ENCODE results near the gene HCN3.

DNA sequence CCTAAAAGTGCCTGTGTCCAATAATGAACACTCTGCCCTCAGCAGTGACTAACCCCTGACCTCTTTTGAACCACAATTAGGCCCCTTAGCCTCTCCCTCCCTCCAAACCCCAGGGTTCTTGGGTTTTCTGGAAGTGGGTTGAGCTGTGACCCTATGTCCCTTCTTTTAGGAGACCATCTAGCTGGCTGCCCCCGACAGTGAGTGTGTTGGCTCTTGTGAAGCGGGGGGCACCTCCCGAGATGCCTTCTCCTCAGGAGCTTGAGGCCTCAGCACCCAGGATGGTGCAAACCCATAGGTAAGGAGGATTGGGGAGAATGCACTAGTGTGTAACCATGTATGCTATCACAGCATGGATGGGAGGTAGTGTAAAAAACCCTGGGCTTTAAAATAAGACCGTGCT lies 50.7 kb downstream of the HCN3 start:
- TF ChIP-seq CTCF (IDR thresholded peaks at IDR 0.05) (no peak), EZH2 (IDR thresholded peaks at IDR 0.05) (no peak), EZH2phosphoT487 (IDR thresholded peaks at IDR 0.05) (no peak)
